Measurements from ENCODE around the gene IZUMO4. TPM values are rescaled to one million over a fixed set of nuclear protein-coding genes. Genes with fewer than 3 reads are reported as not detected.
A peak's percentile ranks its signal among the peaks of the same experiment; 100 is the strongest.
"Not testable (repeated sequence)": the region's sequence is repeated elsewhere in the genome, so short reads cannot be mapped to it uniquely, and the experiment has no call there.

The IZUMO4 gene
- total RNA-seq, 2 donors from 2014 or later = 13.9 to 143 TPM

GRCh38 chr19:2117215-2117960 lies 20.7 kb downstream of the IZUMO4 start:
- Mint-ChIP-seq H3K4me1 (peaks cover 6% of the 10 kb centered on the region), H3K27me3 (no peaks in the 10 kb centered on the region), H3K36me3 (ENCODE audit: low read depth) (peaks cover 89% of the 10 kb centered on the region), H3K9me3 (no peaks in the 10 kb centered on the region), H3K27ac (no peak overlapping the region), H3K4me3 (no peak overlapping the region)
- ATAC-seq (replicated peaks) = no peak

GRCh38 chr19:2118438-2118837 lies 21.7 kb downstream of the IZUMO4 start:
- ATAC-seq (replicated peaks) = no peak
- peaks cover 6% of the 10 kb centered on the region for H3K4me1 Mint-ChIP-seq
- no peak overlapping the region for H3K4me3 Mint-ChIP-seq
- H3K9me3 Mint-ChIP-seq = no peaks in the 10 kb centered on the region
- H3K27me3 Mint-ChIP-seq = no peaks in the 10 kb centered on the region
- H3K27ac Mint-ChIP-seq = peak overlapping the region; percentile 11
- H3K36me3 Mint-ChIP-seq (ENCODE audit: low read depth) = peaks cover 90% of the 10 kb centered on the region

GRCh38 chr19:2119921-2120785 lies 23.4 kb downstream of the IZUMO4 start:
- Mint-ChIP-seq H3K27me3 (no peaks in the 10 kb centered on the region), H3K27ac (no peak overlapping the region), H3K4me1 (no peaks in the 10 kb centered on the region), H3K9me3 (no peaks in the 10 kb centered on the region), H3K4me3 (no peak overlapping the region), H3K36me3 (ENCODE audit: low read depth) (peaks cover 88% of the 10 kb centered on the region)
- ATAC-seq (replicated peaks) = no peak

GRCh38 chr19:2120821-2121220 lies 24.1 kb downstream of the IZUMO4 start:
- no peak overlapping the region for H3K4me3 Mint-ChIP-seq
- no peaks in the 10 kb centered on the region for H3K27me3 Mint-ChIP-seq
- H3K36me3 Mint-ChIP-seq (ENCODE audit: low read depth) = peaks cover 88% of the 10 kb centered on the region
- H3K27ac Mint-ChIP-seq = no peak overlapping the region
- ATAC-seq (replicated peaks) = no peak
- no peaks in the 10 kb centered on the region for H3K4me1 Mint-ChIP-seq
- no peaks in the 10 kb centered on the region for H3K9me3 Mint-ChIP-seq

- Mint-ChIP-seq H3K9me3 (no peaks in the 10 kb centered on the region), H3K27me3 (no peaks in the 10 kb centered on the region), H3K4me3 (no peak overlapping the region), H3K4me1 (no peaks in the 10 kb centered on the region), H3K27ac (no peak overlapping the region), H3K36me3 (ENCODE audit: low read depth) (peaks cover 88% of the 10 kb centered on the region)
- ATAC-seq (replicated peaks) = no peak
Observed at GRCh38 chr19:2121416-2122051, 24.8 kb downstream of the IZUMO4 start.

GRCh38 chr19:2122251-2122650 lies 25.5 kb downstream of the IZUMO4 start:
- Mint-ChIP-seq H3K4me1 (no peaks in the 10 kb centered on the region), H3K9me3 (no peaks in the 10 kb centered on the region), H3K27me3 (no peaks in the 10 kb centered on the region), H3K27ac (no peak overlapping the region), H3K36me3 (ENCODE audit: low read depth) (peaks cover 93% of the 10 kb centered on the region), H3K4me3 (no peak overlapping the region)
- no peak for ATAC-seq (replicated peaks)

- ATAC-seq (replicated peaks) = no peak
- Mint-ChIP-seq H3K9me3 (no peaks in the 10 kb centered on the region), H3K27me3 (no peaks in the 10 kb centered on the region), H3K36me3 (ENCODE audit: low read depth) (peaks cover 93% of the 10 kb centered on the region), H3K4me1 (no peaks in the 10 kb centered on the region), H3K4me3 (no peak overlapping the region), H3K27ac (no peak overlapping the region)
Observed at GRCh38 chr19:2122982-2123381, 26.3 kb downstream of the IZUMO4 start.

- no peaks in the 10 kb centered on the region for H3K27me3 Mint-ChIP-seq
- H3K4me3 Mint-ChIP-seq = no peak overlapping the region
- no peaks in the 10 kb centered on the region for H3K4me1 Mint-ChIP-seq
- H3K9me3 Mint-ChIP-seq = no peaks in the 10 kb centered on the region
- H3K27ac Mint-ChIP-seq = no peak overlapping the region
- no peak for ATAC-seq (replicated peaks)
- H3K36me3 Mint-ChIP-seq (ENCODE audit: low read depth) = peaks cover 86% of the 10 kb centered on the region
Observed at GRCh38 chr19:2123682-2124387, 27.1 kb downstream of the IZUMO4 start.

- H3K36me3 Mint-ChIP-seq (ENCODE audit: low read depth) = peaks cover 75% of the 10 kb centered on the region
- no peak for ATAC-seq (replicated peaks)
- H3K9me3 Mint-ChIP-seq = no peaks in the 10 kb centered on the region
- no peak overlapping the region for H3K4me3 Mint-ChIP-seq
- H3K4me1 Mint-ChIP-seq = no peaks in the 10 kb centered on the region
- no peak overlapping the region for H3K27ac Mint-ChIP-seq
- H3K27me3 Mint-ChIP-seq = no peaks in the 10 kb centered on the region
Observed at GRCh38 chr19:2126879-2127518, 30.3 kb downstream of the IZUMO4 start.

GRCh38 chr19:2127758-2128157 lies 31.0 kb downstream of the IZUMO4 start:
- ATAC-seq (replicated peaks) = no peak
- H3K27me3 Mint-ChIP-seq = no peaks in the 10 kb centered on the region
- no peak overlapping the region for H3K4me3 Mint-ChIP-seq
- H3K36me3 Mint-ChIP-seq (ENCODE audit: low read depth) = peaks cover 76% of the 10 kb centered on the region
- H3K9me3 Mint-ChIP-seq = no peaks in the 10 kb centered on the region
- H3K27ac Mint-ChIP-seq = no peak overlapping the region
- H3K4me1 Mint-ChIP-seq = no peaks in the 10 kb centered on the region

GRCh38 chr19:2128252-2128651 lies 31.5 kb downstream of the IZUMO4 start:
- not testable (repeated sequence) for ATAC-seq (replicated peaks); H3K4me1 Mint-ChIP-seq; H3K27me3 Mint-ChIP-seq; H3K4me3 Mint-ChIP-seq; H3K9me3 Mint-ChIP-seq; H3K27ac Mint-ChIP-seq
- H3K36me3 Mint-ChIP-seq (ENCODE audit: low read depth) = peaks cover 76% of the 10 kb centered on the region

GRCh38 chr19:2129022-2129421 lies 32.3 kb downstream of the IZUMO4 start:
- Mint-ChIP-seq H3K4me3 (no peak overlapping the region), H3K27ac (no peak overlapping the region), H3K36me3 (ENCODE audit: low read depth) (peaks cover 73% of the 10 kb centered on the region), H3K4me1 (no peaks in the 10 kb centered on the region), H3K9me3 (no peaks in the 10 kb centered on the region), H3K27me3 (no peaks in the 10 kb centered on the region)
- no peak for ATAC-seq (replicated peaks)

GRCh38 chr19:2129486-2129885 lies 32.8 kb downstream of the IZUMO4 start:
- Mint-ChIP-seq H3K36me3 (ENCODE audit: low read depth) (peaks cover 69% of the 10 kb centered on the region), H3K27ac (no peak overlapping the region), H3K4me1 (no peaks in the 10 kb centered on the region)

More at GRCh38 chr19:2129486-2129885, 32.8 kb downstream of the IZUMO4 start:
- H3K4me3 Mint-ChIP-seq = no peak overlapping the region
- H3K27me3 Mint-ChIP-seq = no peaks in the 10 kb centered on the region
- no peaks in the 10 kb centered on the region for H3K9me3 Mint-ChIP-seq
- ATAC-seq (replicated peaks) = no peak

Data from activated T-helper 17 cell treated with anti-CD3 and anti-CD28 coated beads, Interleukin-2, amount 50 U/mL, for 72 hours (primary cell).